ENCODE results near the gene SORBS1.

SORBS1 gene

DNA sequence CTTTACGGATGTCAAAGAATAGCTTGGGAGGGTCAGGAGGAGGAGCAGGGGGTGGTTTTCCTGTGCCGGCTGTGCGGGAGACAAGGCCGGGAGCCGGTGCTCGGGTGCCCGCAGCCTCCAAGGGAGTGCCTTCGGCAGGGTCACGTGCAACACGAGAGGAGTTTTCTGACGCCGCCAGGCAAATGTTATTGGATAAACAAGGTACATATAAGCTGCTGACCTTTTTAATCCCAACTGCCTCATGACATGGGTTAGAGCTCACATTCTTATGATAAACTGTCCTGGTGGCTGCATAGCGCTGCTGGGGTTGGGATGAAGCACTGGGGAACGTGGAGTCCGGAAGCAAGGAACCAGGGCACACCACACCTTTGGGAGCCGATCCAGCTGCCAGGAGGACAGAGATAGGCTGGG lies 145.5 kb downstream of the SORBS1 start:
- TF ChIP-seq, protein P1, sequence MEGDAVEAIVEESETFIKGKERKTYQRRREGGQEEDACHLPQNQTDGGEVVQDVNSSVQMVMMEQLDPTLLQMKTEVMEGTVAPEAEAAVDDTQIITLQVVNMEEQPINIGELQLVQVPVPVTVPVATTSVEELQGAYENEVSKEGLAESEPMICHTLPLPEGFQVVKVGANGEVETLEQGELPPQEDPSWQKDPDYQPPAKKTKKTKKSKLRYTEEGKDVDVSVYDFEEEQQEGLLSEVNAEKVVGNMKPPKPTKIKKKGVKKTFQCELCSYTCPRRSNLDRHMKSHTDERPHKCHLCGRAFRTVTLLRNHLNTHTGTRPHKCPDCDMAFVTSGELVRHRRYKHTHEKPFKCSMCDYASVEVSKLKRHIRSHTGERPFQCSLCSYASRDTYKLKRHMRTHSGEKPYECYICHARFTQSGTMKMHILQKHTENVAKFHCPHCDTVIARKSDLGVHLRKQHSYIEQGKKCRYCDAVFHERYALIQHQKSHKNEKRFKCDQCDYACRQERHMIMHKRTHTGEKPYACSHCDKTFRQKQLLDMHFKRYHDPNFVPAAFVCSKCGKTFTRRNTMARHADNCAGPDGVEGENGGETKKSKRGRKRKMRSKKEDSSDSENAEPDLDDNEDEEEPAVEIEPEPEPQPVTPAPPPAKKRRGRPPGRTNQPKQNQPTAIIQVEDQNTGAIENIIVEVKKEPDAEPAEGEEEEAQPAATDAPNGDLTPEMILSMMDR (conservative IDR thresholded peaks at IDR 0.05) = no peak
- TF ChIP-seq ZFX (IDR thresholded peaks at IDR 0.05) = no peak
- no peak overlapping the region for H3K27ac ChIP-seq

DNA sequence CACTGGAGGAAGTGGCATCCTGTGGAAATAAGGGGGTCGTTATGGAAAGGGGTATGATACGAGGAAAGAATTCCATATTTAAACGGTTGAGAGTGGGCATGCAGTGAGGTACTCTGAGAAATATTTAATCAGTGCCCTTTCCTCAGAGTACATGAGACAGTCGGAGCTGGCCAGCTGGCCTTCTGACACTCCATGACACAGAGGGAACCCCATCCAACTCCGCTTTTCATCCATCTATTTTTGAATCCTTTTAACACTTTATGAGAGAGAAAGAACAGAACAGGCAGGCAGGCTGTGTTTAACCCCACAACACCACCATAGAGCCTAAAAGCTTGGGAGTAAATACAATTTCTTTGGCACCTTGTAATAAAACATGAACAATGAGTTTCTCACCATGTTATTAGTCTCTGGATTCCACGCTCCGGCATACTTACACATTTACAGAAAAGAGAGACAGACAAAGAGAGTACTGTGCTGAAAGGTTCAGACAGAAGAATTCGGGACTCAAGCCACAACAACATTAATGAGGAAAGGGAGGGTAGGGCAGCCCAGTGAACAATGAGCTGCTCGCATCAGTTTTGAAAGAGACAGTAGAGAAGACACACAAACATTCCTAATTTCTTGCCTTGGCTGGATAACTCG lies 146.2 kb downstream of the SORBS1 start:
- TF ChIP-seq, protein P1 (conservative IDR thresholded peaks at IDR 0.05) = no peak
- no peak for TF ChIP-seq ZFX (IDR thresholded peaks at IDR 0.05)
- no peak overlapping the region for H3K27ac ChIP-seq

DNA sequence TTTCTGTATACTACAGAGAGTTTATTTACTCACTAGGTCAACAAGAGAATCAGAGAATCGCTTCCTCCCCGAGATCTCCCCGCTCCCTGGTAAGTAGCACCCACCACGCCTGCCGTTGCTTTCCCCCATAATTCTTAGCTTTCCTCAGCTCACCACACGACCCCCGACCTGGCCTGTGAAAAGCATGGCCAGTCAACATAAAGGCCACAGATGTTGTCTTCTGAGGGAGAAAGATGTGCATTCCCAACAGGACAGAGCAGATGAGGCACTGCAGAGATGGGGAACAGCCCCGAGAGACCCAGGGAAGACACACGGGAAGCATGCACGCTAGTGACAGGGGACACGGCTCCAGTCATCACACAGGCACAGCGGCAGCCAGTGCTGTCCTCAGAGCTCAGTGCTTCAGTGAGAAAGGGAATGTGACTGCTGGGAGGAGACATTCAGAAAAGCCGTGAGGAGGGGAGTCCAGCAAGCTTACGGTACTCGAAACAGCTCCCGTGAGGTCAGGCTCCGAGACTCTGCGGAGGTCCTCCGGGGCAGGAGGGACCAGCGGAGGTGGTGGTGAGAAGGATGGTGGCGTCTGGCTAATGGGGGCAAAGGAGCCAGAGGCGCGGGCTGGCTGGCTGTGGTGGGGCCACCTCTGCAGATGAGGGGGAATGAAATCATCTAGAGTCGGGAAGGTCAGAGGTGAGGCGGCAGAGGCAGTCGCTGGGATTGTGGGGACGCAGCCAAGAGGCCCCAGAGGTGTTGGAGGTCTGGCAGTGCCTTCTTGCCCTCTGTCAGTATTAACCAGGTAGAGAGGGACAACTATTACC lies 146.9 kb downstream of the SORBS1 start:
- H3K27ac ChIP-seq = no peak overlapping the region
- no peak for TF ChIP-seq ZFX (IDR thresholded peaks at IDR 0.05)
- TF ChIP-seq, protein P1 (conservative IDR thresholded peaks at IDR 0.05) = no peak

DNA sequence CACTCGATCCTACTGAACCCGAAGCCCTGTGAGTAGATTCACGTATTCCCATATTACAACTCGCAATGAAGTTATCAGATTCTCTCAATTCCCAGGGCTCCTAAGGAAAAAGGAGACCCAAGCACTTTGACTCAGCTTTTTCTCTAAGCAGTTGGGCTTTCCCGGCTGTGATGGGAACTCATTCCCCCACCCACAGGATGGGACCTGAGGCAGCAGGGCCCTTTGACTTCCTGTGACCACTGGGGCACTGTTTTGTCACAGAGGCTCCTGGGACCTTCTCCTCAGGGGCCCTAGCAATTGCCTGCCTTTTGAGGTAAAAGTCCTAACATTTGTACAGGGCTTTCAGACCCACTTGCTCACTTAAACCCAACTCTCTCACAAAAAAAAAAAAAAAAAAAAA lies 147.6 kb downstream of the SORBS1 start:
- TF ChIP-seq, protein P1 (conservative IDR thresholded peaks at IDR 0.05) = no peak
- no peak for TF ChIP-seq ZFX (IDR thresholded peaks at IDR 0.05)
- no peak overlapping the region for H3K27ac ChIP-seq

DNA sequence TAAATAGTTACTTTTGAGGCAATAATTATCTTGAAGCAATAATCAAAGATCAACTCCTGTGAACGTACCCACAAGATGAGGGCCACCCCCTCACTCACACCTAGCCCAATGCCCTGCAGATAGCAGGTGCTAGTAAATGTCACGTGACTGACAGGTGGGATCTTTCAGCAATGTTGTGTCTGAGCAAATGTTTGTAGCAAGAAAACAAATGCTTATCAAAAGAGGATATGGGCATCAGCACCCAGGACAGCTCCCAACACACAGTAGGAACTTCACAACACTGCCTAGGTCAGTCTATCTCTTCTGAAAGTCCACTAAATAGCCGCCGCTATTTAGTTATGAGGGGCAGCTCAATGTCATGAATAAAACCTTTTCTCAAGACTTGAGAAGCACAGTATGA lies 149.5 kb downstream of the SORBS1 start:
- H3K27ac ChIP-seq = no peak overlapping the region
- TF ChIP-seq, protein P1 (conservative IDR thresholded peaks at IDR 0.05) = no peak
- no peak for TF ChIP-seq ZFX (IDR thresholded peaks at IDR 0.05)

DNA sequence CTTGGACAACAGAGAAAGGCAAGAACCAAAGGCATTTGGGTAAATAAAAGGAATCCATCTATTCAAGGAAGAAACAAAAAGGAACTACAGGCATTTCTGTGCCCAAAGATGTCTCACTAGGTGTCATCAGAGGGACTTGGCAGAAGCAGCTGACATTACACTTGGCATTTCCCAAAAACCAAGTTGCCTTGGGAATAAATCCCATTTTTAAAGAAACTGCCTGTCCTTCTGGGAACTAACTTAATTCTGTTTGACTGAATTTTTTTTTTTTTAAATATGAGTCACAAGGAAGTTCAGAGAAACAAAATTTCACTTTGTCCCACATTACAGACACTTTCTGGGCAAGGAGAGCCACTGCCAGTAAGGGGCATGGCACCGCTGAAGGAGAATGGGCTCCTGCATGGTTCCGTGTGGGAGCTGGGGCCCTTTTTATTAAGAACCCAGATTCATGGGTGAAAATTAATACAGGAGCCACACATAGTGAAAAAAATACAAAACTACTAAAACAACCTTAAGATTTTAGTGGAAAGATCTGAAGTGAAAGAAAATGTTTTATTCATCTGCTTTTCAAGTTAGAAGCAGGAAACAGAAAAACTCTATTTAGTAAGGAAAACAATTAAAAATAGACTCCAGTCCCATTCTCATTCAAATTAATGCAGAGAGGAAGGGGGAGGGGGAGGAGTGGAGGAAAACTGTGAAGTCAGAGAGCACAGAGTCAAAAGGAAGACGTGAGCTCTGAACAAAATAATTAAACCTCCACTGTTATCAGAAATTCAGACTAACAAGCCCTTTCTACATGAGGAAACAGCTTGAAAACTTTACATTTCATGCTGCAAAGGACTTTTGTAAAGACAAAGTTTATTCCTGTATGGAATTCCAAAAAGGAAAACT lies 151.9 kb downstream of the SORBS1 start:
- H3K27ac ChIP-seq = no peak overlapping the region
- TF ChIP-seq ZFX (IDR thresholded peaks at IDR 0.05) = no peak
- TF ChIP-seq, protein P1 (conservative IDR thresholded peaks at IDR 0.05) = no peak

Measured in C4-2B (cell line).